ENCODE results near the gene LRRC45.

- TF ChIP-seq CTCF (IDR thresholded peaks at IDR 0.05) = no peak
- TF ChIP-seq POLR2A (IDR thresholded peaks at IDR 0.05) = no peak
Observed at GRCh38 chr17:82034371-82035011, 11.4 kb downstream of the LRRC45 start.

All from prostate gland (tissue), 2 donors.